Gastrocnemius medialis (tissue), 4 donors: ENCODE results near the gene C2CD3.

Source experiments
- CTCF ChIP-seq, 5 experiments: fragments of 450-650 bp in 3 of 5; fragments of 200-600 bp in 2 of 5; sonication (generic) in 2 of 5; IDR thresholded peaks in 4 of 5; conservative IDR thresholded peaks in 1 of 5; 1 replicate in 4 of 5; 2 replicates in 1 of 5; pipeline ENCODE4 v1.5.1; 2016 to 2019; ENCODE audit warnings: antibody characterized with exemption in 5 of 5, mild to moderate bottlenecking in 3 of 5, moderate library complexity in 3 of 5
- POLR2A ChIP-seq, 2 donors: fragments of 450-650 bp; IDR thresholded peaks; one replicate each; pipeline ENCODE4 v1.6.1; 2017; ENCODE audit warnings: antibody characterized with exemption in 2 of 2, mild to moderate bottlenecking in 2 of 2, moderate library complexity in 2 of 2

- TF ChIP-seq POLR2A (IDR thresholded peaks at IDR 0.05) (no peak), CTCF (IDR thresholded peaks at IDR 0.05 in 4 of 5, conservative IDR thresholded peaks at IDR 0.05 in 1 of 5) (no peak)
Measured at GRCh38 chr11:74141241-74141695, 29.5 kb downstream of the C2CD3 start.
